ENCODE results near the gene UCMA.

UCMA gene

DNA sequence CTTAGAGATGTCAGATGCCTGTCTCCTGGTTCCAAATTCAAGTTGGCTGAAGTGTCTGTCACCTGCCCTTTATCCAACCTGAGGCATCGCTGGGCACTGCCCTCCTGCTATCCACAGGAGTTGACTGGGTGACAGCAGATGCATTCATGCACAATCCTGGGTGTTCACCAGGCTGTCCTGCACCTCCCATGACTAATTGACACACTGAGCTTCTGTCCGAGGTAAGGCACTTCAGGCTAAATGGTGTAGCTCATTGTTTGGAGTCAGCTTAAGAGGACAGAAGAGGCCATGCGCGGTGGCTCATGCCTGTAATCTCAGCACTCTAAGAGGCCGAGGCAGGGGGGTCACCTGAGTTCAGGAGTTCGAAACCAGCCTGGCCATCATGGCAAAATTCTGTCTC lies 2.4 kb downstream of the UCMA start:
- DNase-seq = no peak

DNA sequence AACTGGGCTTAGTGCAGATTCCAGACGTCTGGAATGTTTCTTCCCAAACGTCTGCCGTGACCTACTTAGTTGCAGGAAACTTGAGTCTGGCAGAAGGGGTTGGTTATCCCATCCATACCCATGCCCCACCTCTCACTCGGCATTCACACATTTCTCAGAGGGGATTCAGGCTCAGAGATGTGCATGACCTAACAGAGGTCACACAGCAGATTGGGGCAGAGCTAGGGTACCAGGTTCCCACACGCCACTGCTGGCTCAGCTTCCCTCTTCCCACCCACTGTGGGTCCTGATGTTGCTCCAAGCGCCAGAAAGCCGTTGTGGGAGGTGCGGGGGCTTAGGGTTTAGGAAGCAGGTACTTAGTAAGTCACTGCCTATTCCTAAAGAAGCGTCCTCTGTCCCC lies 3.0 kb downstream of the UCMA start:
- no peak for DNase-seq

DNA sequence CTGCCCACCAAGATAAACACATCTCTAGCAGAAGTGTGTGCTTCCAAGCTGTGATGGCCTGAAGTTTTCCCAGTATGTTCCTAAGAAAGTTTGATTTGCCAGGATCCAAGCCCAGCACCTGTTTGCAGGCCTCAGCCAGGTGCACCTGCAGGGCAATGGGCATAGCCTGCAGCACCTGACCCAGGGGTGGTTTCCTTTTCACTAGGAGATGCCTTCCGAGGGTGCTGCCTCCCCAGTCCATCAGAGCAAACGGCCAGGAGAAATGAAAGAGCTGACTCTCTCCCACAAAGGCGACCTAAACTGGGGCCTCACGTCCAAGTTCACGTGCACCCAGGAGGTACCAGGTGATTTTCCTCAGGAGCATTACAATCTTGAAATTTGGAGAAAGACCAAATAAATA lies 7.1 kb downstream of the UCMA start:
- no peak for DNase-seq

DNA sequence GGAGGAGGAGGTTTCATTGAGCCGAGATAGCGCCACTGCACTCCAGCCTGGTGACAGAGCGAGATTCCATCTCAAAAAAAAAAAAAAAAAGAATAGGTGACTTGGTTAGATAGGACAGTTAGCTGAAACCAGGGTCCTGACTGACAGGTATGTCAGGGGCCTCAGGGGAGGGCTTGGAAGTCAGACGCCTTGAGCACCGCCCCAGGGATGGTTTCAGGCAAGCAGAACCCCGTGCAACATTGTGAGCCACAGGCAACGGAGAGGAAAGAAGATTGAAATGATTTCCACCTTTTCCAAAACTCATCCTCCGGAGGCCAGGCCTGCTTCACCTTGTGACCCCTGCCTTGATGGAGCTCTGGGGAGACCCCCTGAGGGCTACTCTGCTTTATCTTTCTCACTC lies 8.6 kb downstream of the UCMA start:
- DNase-seq = no peak

DNA sequence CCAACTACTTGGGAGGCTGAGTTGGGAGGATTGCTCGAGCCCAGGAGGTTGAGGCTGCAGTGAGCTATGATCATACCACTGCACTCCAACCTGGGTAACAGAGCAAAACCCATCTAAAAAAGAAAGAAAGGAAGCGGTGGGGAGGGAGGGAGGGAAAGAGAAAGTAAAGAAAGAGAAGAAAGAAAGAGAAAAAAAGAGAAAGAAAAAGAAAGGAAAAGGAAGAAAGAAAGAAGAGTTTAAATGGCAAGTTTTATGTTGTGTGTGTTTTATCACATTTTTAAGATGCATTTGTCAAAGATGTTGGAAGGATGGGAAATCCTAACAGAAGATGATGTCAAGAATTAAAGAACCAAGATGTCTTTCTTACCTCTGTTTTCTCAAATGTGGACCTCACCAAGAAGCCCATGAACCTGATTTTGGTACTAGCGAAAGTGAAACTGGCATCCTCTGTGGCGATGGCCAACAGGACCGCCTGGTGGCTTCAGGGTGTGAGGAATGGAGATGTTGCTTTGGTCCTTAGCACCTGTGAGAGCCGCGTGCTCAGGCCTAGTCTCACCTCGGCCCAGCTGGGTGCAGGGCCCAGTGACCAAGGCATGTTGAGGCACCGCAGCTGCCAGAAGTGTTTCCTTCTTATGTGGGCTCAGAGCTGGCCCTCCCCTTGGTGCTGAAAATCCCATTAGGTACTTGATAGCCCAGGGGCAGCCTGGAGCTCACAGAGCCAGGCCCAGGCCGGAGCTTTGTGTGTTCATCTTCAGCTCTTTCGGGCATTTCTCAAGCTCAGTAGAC lies 9.8 kb downstream of the UCMA start:
- no peak for DNase-seq

DNA sequence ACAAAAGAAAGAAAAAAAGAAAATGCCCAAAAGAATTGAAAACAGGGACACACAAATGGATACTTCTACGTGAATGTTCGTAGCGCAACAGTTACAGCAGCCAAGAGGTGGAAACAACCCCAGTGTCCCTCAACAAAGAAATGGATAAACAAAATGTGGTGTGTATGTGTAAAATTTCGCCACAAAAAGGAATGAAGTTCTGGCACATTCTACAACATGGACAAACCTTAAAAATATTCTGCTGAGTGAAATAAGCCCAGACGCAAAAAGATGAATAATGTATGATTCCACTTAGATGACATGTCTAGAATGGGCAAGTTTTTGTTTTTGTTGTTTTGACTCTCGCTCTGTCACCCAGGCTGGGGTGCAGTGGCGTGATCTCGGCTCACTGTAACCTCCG lies 10.9 kb downstream of the UCMA start:
- no peak for DNase-seq

DNA sequence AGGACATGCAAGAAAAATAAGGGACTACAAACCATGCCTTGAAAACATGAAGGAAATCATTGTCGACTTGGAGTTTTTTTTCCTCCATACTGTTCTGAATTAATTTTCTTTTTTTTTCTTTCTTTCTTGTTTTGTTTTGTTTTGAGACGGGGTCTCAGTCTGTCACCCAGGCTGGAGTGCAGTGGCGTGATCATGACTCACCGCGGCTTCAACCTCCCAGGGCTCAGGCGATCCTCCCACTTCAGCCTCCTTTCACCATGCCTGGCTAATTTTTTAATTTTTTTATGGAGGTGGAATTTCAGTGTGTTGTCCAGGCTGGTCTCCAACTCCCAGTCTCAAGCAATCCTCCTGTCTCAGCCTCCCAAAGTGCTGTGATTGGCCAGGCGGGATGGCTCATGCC lies 11.6 kb downstream of the UCMA start:
- no peak for DNase-seq

DNA sequence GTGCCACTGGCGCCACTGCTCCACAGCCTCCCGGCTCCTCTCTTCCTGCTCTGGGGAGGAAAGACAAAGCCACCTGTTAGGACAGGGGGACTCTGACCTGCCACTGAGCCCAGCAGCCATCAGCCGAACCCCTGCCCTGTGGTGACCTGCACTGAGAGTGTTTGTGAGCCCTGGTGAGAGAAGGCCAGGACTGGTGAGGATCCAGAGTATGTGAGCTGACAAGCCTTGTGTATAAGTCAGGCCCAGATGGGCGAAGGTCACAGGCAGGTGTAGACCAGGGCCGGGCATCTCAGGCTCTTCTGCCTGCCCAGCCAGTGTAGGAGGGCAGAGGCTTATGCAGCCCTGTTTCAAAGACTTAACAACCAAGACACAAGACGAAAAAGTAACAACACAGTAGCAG lies 12.0 kb downstream of the UCMA start:
- DNase-seq = no peak

DNA sequence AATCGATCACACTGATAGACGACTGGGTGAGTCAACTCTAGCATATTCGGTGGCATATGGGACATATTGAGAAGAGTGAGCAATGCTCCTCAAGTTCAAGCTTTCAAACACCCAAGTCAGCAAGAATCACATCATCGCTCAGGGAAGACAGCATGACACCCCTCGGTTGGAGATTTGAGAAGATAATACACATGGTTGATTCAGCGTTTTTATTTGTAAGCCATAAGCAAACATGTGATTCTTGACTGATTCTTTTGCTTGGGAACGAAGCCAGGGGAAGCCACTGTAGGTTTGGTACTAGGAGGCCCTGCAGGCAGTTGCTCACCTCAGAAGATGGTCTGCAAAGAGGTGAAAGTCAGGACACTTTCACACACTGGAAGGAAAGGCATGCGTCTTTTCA lies 12.6 kb downstream of the UCMA start:
- no peak for DNase-seq

DNA sequence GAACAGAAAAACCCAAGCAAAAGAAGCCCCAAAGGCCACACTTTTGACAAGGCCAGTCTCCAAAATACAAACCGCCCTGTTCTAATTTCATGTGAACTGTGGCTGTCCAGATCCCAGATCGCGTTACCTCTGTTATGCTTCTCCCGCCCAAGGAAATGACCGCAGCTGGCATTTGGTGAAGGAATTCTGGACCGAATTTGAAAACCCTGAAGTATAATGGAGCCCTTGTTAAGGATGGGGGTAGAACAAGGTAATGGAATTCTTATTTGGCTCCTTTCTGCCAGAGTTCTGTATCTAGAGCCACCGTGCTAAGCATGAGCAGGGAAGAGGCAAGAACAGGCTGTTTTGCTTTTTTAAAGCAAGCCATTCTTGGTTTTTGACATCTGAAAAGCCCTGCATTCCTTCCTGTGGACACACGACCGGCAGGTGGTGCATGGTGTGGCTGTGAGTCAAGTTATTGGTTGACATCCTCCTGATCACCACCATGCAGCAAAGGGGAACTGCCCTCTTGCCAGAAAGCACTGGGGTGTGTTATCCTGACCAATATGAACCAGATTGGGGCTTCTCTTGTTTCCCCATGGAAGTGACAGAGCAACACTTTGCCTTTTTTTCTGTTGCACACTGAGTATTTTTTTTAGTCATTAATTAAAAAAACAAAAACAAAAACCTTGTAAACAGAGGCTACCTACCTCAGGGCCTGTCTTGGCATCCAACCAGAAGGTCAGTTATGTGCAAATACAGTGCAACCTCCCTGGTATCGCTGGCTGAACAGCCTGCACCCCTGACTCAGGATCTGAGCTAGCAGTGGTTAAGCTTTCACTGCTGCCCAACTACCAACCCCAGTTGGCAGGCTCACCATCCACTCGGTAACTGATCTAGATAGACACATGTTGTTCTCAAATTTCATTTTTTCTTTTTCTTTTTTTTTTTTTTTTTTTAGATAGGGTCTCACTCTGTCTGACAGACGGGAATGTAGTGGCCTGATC lies 14.2 kb downstream of the UCMA start:
- DNase-seq = no peak

DNA sequence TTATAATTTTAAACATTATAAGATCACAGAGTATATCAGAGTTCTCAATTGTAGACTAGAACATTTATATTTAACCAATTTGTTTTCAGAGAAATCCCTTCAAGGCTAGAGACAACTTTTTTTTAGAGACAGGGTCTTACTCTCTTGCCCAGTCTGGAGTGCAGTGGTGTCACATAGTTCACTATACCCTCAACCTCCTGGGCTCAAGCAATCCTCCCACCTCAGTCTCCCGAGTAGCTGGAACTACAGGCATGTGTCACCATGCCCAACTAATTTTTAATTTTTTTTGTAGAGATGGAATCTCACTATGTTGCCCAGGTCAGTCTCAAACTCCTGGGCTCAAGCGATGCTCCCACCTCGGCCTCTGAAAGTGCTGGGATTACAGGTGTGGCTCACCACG lies 15.3 kb downstream of the UCMA start:
- DNase-seq = no peak

DNA sequence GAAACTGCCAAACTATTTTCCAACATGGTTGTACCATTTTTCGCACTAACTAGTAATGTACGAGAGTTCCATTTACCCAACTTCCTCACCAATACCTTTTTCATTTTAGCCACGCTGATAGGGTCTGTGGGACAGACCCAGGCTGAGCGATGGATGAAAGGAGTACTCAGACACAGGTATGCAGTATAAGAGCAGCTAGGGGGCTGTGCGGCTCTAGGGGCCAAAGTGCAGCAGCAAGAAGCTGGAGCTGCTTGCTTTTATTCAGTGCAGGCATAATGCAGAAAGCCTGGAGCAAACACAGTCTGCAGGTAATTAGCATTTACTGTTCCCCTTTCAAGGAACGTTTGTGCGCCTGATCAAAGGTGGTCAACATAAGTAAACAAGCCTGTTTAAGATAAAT lies 21.0 kb downstream of the UCMA start:
- no peak for DNase-seq

DNA sequence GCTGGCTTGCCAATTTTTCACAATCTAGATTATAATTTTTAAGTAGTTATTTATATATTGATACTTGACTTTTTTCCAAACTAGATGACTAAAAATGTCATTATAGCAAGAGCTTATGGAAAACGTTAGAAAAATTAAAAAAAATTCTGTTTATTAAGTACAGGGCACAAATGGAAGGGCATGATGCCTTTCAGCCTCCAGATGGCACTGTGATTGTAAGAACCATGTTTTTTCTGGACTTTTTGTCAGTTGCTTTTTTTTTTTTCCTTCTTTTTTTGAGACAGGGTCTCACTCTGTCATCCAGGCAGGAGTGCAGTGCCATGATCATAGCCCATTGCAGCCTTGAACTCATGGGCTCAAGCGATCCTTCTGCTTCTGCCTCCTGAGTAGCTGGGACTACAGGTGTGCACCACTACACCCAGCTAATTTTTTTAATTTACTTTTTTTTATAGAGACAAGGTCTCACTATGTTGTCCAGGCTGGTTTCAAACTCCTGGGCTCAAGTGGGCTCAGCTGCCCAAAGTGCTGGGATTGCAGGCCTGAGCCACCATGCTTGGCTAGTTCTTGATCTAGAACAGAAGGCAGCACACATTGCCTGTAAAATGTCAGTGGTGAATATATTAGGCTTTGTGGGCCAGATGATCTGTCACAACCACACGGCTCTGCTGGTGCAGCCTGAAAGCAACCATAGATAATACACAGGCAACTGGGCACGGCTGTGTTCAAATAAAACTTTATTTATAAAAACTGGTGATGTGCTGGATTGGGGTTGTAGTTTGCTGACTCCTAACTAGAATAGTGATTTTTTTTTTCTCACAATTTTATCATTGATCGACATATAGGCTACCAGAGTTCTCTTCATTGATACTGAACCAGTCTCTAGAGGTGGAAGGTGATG lies 27.4 kb downstream of the UCMA start:
- DNase-seq = no peak

DNA sequence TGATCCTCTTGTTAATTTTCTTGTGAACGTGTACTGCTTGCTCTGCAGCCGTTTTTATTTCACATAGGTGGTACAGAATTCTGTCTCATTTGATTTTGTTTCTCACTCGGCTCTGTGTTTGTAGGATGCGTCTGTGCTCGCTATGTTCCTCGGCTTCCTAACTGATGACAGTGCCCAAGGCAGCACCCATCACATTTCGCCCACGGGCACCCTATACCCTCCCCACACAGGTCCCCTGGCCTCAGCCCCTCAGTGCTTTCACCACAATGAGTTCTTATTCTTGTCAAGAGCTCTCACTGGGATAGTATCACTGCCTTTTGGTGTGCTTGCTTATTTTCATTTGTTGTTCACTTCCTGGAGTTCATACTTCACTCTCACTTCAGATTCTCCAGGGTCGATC lies 28.1 kb downstream of the UCMA start:
- DNase-seq = no peak

DNA sequence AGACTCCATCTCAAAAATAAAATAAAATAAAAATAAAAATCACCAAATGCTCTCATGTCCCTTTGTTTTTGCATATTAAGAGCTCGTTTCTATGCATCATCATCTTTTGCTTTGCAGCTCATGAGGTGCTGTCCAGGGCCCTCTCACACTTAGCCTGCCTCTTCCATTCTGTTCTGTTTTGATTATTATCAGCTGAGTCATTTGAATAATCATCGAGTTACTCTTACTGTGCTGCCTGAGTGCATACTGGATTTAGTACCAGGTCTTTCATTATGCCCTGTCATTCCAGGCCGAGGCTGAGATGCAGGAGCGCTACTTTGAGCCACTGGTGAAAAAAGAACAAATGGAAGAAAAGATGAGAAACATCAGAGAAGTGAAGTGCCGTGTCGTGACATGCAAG lies 33.0 kb downstream of the UCMA start:
- no peak for DNase-seq

DNA sequence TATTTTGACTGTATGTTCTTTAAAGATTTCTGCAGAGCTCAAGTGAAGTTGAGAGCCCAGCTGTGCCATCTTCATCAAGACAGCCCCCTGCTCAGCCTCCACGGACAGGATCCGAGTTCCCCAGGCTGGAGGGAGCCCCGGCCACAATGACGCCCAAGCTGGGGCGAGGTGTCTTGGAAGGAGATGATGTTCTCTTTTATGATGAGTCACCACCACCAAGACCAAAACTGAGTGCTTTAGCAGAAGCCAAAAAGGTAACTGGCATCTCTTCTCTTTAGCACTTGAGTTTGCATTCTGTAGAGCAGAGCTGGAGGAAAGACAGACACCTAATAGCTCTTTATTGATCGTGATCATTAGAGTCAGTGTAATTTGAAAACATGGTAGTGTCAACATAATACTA lies 39.2 kb downstream of the UCMA start:
- no peak for DNase-seq

DNA sequence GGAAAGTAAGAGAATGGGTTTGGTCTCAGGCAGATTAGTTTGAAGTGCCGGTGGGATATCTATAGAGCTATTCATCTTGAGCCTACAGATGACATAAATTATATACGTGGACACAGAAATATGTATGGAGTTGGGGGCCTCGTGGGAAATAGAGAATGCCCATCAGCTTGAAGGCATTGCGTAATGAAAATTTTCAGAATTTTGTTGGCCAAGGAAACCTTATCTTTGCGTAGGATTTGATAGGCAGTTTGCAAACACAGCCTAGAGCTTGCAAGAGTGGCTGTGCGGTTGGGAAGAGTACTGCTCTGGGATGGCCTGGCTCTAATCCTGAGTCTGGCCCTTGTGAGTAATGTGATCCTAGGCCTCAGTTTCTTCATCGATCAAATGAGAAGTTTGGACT lies 40.5 kb downstream of the UCMA start:
- no peak for DNase-seq

DNA sequence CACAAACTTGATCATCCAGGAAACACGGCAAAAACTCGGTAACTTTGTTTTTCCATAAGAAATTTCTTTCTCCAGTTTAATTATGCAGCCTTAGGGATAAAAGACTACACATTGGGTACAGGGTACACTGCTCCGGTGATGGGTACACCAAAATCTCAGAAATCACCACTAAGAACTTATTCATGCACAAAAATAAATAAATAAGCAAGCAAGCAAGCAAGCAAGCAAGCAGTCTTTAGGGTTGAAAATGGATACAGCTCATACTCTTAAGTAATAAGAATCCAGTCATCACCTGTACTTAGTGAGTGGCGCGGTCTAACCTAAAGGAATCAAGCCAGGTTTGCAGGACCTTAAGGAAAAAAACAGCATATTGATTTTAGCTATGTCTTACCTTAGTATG lies 42.8 kb downstream of the UCMA start:
- DNase-seq = no peak

DNA sequence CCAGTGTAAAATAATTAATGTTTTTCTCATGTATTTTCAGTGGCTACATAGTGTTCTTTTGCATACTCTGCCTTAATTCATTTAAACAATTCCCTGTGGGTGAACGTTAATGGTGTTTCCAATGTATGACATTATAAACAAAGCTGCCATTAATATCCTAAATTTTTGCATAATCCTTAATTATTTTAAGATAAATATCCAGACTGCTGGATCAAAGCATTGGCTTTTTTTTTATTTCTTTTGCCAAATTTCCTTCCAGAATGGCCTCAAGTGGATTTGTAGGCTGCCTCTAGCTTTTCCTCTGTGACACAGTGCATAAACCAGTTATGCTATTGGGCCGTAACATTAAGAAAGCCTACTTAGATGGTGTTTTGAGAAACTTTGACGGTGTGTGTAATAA lies 43.4 kb downstream of the UCMA start:
- DNase-seq = no peak

DNA sequence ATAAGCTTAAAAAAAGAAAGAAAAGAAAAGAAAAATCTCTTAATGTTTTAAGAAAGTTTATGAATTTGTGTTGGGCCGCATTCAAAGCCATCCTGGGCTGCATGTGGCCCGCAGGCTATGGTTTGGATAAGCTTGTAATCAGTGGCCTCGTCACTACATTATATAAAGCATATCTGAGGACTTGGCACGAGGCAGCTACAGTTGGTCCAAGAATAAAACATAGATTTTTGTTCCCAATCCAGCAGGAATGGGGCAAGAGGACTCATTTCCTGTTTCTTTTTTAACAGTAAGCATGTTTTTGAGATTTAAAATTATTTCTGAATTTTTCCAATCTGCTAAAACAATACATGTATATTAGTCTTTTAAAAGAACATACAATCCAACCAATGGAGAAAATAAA lies 44.2 kb downstream of the UCMA start:
- no peak for DNase-seq

DNA sequence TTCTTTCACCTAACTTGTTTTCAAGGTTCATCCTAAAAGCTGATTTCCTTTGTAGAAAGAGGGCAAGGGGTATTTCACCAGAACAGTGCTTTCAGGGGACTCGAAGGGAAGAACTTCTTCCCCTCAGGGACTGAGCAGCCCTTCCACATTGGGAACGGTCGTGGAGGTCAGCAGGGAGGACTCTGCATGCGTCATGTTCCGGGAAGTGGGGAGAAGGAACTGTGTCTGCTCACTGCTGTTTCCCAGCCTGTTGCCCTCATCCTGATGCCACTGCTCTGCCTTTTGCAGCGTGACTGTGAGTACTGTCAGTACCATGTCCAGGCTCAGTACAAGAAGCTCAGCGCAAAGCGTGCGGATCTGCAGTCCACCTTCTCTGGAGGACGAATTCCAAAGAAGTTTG lies 45.6 kb downstream of the UCMA start:
- no peak for DNase-seq

DNA sequence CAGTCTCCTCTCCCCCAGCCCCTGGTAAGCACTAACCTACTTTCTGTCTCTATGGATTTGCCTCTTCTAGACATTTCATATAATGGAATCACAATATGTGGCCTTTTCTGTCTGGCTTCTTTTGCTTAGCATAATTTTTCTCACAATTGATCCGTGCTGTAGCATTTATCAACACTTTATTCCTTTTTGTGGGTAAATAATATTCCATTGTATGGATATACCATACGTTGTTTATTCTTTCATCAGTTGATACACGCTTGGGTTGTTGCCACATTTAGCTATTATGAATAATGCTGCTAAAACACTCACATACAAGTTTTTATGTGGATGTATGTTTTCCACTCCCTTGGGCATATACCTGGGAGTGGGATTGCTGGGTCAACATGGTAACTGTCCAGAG lies 47.0 kb downstream of the UCMA start:
- DNase-seq = no peak

Data from T1000 (cell line).